Right lobe of liver (tissue), 6 donors: ENCODE results near the gene PCDHA1. TPM values are rescaled to one million over a fixed set of nuclear protein-coding genes. Genes with fewer than 3 reads are reported as not detected.
A peak's percentile ranks its signal among the peaks of the same experiment; 100 is the strongest.

Source experiments
- ATAC-seq, 4 donors: fragments of 200-7000 bp; cut with Tn5 transposase; one replicate each; pipeline ENCODE4 v1.9.1; 2020; ENCODE audit warnings: mild to moderate bottlenecking in 4 of 4, moderate library complexity in 4 of 4
- DNase-seq, 3 donors: peaks; one replicate each; pipeline ENCODE4 v3.0.0-alpha.2; 2020
- H3K27ac ChIP-seq, 3 donors: fragments of 200-600 bp; one replicate each; pipeline ENCODE4 v1.8.0; 2022
- H3K27me3 ChIP-seq, 2 donors: fragments of 200-600 bp; one replicate each; pipeline ENCODE4 v1.8.0; 2022
- H3K36me3 ChIP-seq, 4 donors: fragments of 200-600 bp; sonication (generic) in 1 of 4; one replicate each; pipeline versions ENCODE4 v1.5.1 to v1.8.0; 2017 to 2022; ENCODE audit warnings: control low read depth in 1 of 4
- H3K4me1 ChIP-seq, 4 donors: fragments of 200-600 bp; sonication (generic) in 1 of 4; one replicate each; pipeline versions ENCODE4 v1.5.1 to v1.8.0; 2017 to 2022; ENCODE audit warnings: control low read depth in 1 of 4
- H3K4me3 ChIP-seq, 3 donors: fragments of 200-600 bp; one replicate each; pipeline ENCODE4 v1.8.0; 2022
- H3K9me3 ChIP-seq, 4 donors: fragments of 200-600 bp; sonication (generic) in 1 of 4; one replicate each; pipeline versions ENCODE4 v1.5.1 to v1.8.0; 2017 to 2022; ENCODE audit warnings: control low read depth in 1 of 4
- CTCF ChIP-seq, 4 donors: fragments of 200-600 bp in 3 of 4; fragments of 450-650 bp in 1 of 4; IDR thresholded peaks; one replicate each; pipeline versions ENCODE4 v1.5.1 to v1.8.0; 2016 to 2022; ENCODE audit warnings: antibody characterized with exemption in 4 of 4, mild to moderate bottlenecking in 2 of 4
- POLR2A ChIP-seq: fragments of 450-650 bp; IDR thresholded peaks from one replicate; pipeline ENCODE4 v1.6.1; 2017; ENCODE audit warnings: antibody characterized with exemption, mild to moderate bottlenecking
- WGBS: methylation state at CpG from one replicate; pipeline ENCODE4 v1.1.6; 2018; ENCODE audit warnings: low coverage, low lambda C conversion rate; ENCODE audit not compliant: insufficient coverage; ENCODE audit errors: missing lambda C conversion rate; 5-methylcytosine and 5-hydroxymethylcytosine counted together
- intact Hi-C, 2 donors: fragments of 100-400 bp; cut with DNase I; formaldehyde crosslinking; loops; one replicate each; pipeline versions ENCODE4 v1.11.2 to v1.14.1; 2022
- total RNA-seq, 6 experiments: library from RNA; depleted of rRNA in 2 of 6; stranded (reverse); fragments of >200 nt in 2 of 6; fragmentation: NEBNext Ultra II Directional in 3 of 6; extraction: Animal tissue kit (Norgen Biotek cat#: 25700) in 3 of 6; gene quantifications; one replicate each; pipeline versions ENCODE4 v1.1.0 to v1.2.4, GENCODE V29; 2016 to 2023
- donor health status: DM: no; HTN: yes; CAD: no.
- donor health status: DM: no; HTN: no; CAD: no.
- donor health status: DM: no; HTN: no; CAD: no.
- donor health status: DM: no; HTN: yes; CAD: no.
- donor health status: DM: no; HTN: yes; CAD: no.

PCDHA1 gene
- total RNA-seq, 6 experiments from 2014 or later: not detected

GRCh38 chr5:140883927-140884697, 98.2 kb downstream of the PCDHA1 start:
- Histone ChIP-seq H3K27me3 (no peaks in the 10 kb centered on the region), H3K36me3 (no peaks in the 10 kb centered on the region), H3K4me1 (no peaks in the 10 kb centered on the region), H3K9me3 (no peaks in the 10 kb centered on the region), H3K4me3 (no peak overlapping the region), H3K27ac (no peak overlapping the region)
- DNase-seq (peak in 1 of 3 donors; percentile 50), ATAC-seq (peak in 1 of 4 donors; percentile 18)
- TF ChIP-seq POLR2A (no peak), CTCF (IDR thresholded peaks at IDR 0.05) (no peak)
- intact Hi-C loops: loop anchor here in 1 of 2 donors (10.0 kb wide), 1 partner anchor 161 kb away; no protein-coding TSS in a partner anchor
- 44% methylated on average over 22 of the region's 79 CpGs for WGBS

GRCh38 chr5:140916325-140916724, 130.4 kb downstream of the PCDHA1 start:
- DNase-seq (no peak), ATAC-seq (no peak)
- Histone ChIP-seq H3K27ac (no peak overlapping the region), H3K27me3 (no peaks in the 10 kb centered on the region), H3K9me3 (no peaks in the 10 kb centered on the region), H3K4me1 (no peaks in the 10 kb centered on the region), H3K36me3 (no peaks in the 10 kb centered on the region), H3K4me3 (no peak overlapping the region)
- 44% methylated on average over 1 of the region's 1 CpG for WGBS
- intact Hi-C loops: no loop called here
- TF ChIP-seq POLR2A (no peak), CTCF (IDR thresholded peaks at IDR 0.05) (no peak)

GRCh38 chr5:140923601-140924000, 137.7 kb downstream of the PCDHA1 start:
- H3K4me3 ChIP-seq: no peak overlapping the region
- no peaks in the 10 kb centered on the region for H3K27me3 ChIP-seq
- 49% methylated on average over 4 of the region's 4 CpGs for WGBS
- intact Hi-C loops: no loop called here
- no peak overlapping the region for H3K27ac ChIP-seq
- TF ChIP-seq POLR2A (no peak), CTCF (IDR thresholded peaks at IDR 0.05) (no peak)
- no peaks in the 10 kb centered on the region for H3K36me3 ChIP-seq
- DNase-seq: no peak
- H3K4me1 ChIP-seq: peaks cover 0 to 4% (median 0%) of the 10 kb centered on the region in 4 donors
- H3K9me3 ChIP-seq: no peaks in the 10 kb centered on the region
- ATAC-seq: no peak

GRCh38 chr5:140925806-140926442, 140.0 kb downstream of the PCDHA1 start, which contains the start of gene PCDHAC1:
PCDHAC1 (plus strand) TSS chr5:140926299; CDS start chr5:140926893, 594 bp downstream.
- ATAC-seq: peak; percentile 64 to 78 (median 70)
- TF ChIP-seq POLR2A (no peak), CTCF (IDR thresholded peaks at IDR 0.05) (no peak)
- Histone ChIP-seq H3K27me3 (no peaks in the 10 kb centered on the region), H3K4me1 (peaks cover 0 to 4% (median 0%) of the 10 kb centered on the region in 4 donors), H3K36me3 (no peaks in the 10 kb centered on the region), H3K27ac (peak within 1 kb of the TSS in 1 of 3 donors; percentile 28), H3K4me3 (peak within 1 kb of the TSS; percentile 41 to 49 (median 41)), H3K9me3 (no peaks in the 10 kb centered on the region)
- intact Hi-C loops: no loop called here
- WGBS: 6% methylated on average over 17 of the region's 41 CpGs
- DNase-seq: peak in 1 of 3 donors; percentile 34
